K562 (cell line): ENCODE results near the gene SOX6. TPM values are rescaled to one million over a fixed set of nuclear protein-coding genes. Genes with fewer than 3 reads are reported as not detected.

Experiments used
- BMI1 ChIP-seq: fragments of 150-350 bp; IDR thresholded peaks from 2 replicates; pipeline ENCODE4 v1.6.1; 2014; ENCODE audit warnings: low read length
- CEBPB ChIP-seq: fragments of 450-650 bp; IDR thresholded peaks from 2 replicates; pipeline ENCODE4 v1.6.1; 2016; ENCODE audit warnings: missing genetic modification characterization, missing compliant biosample characterization
- FOSL1 ChIP-seq: fragments of 200-800 bp; sonication (Bioruptor generic); conservative IDR thresholded peaks from 2 replicates; pipeline ENCODE4 v1.6.1; 2016; ENCODE audit warnings: missing genetic modification characterization, missing compliant biosample characterization
- FOXO4 ChIP-seq: fragments of 450-650 bp; formaldehyde crosslinking; IDR thresholded peaks from 2 replicates; pipeline ENCODE4 v1.4.0; 2020; ENCODE audit warnings: mild to moderate bottlenecking, moderate library complexity
- NCOA6 ChIP-seq: fragments of 450-650 bp; IDR thresholded peaks from 2 replicates; pipeline ENCODE4 v1.6.1; 2017; ENCODE audit warnings: mild to moderate bottlenecking
- RBM14 ChIP-seq: fragments of 200-400 bp; formaldehyde crosslinking; IDR thresholded peaks from 2 replicates; pipeline ENCODE4 v1.6.1; 2018; ENCODE audit warnings: low read depth, mild to moderate bottlenecking, low read length, moderate library complexity, borderline replicate concordance; ENCODE audit not compliant: insufficient read depth
- SAFB2 ChIP-seq: fragments of 200-400 bp; formaldehyde crosslinking; IDR thresholded peaks from 2 replicates; pipeline ENCODE4 v1.6.1; 2018; ENCODE audit warnings: borderline replicate concordance, low read length, low read depth, moderate library complexity; ENCODE audit not compliant: severe bottlenecking
- STAT6 ChIP-seq: sonication (generic); formaldehyde crosslinking; IDR thresholded peaks from 2 replicates; pipeline ENCODE4 v1.8.1; 2023; ENCODE audit warnings: mild to moderate bottlenecking, missing genetic modification reagents
- ZBTB33 ChIP-seq: sonication (generic); formaldehyde crosslinking; IDR thresholded peaks from 2 replicates; pipeline ENCODE4 v1.8.1; 2023; ENCODE audit warnings: mild to moderate bottlenecking, missing genetic modification reagents
- ZMIZ1 ChIP-seq, 2 experiments: fragments of 150-350 bp in 1 of 2; IDR thresholded peaks; 2 replicates each; pipeline ENCODE4 v1.6.1; 2012 to 2016; ENCODE audit warnings: low read depth in 2 of 2, low read length in 2 of 2, mild to moderate bottlenecking in 1 of 2, moderate library complexity in 1 of 2
- ZNF133 ChIP-seq: fragments of 250-450 bp; sonication (Bioruptor Pico); IDR thresholded peaks from 2 replicates; pipeline ENCODE4 v1.4.0; 2020; ENCODE audit warnings: mild to moderate bottlenecking
- ZNF395 ChIP-seq: fragments of 200-800 bp; sonication (Bioruptor generic); IDR thresholded peaks from 2 replicates; pipeline ENCODE4 v1.6.1; 2017; ENCODE audit warnings: missing genetic modification characterization, missing compliant biosample characterization
- polyA plus RNA-seq, 8 experiments: library from polyadenylated mRNA; depleted of rRNA in 4 of 8; stranded (reverse) in 5 of 8; unstranded in 3 of 8; fragments of >200 nt; fragmentation: Nextera tagmentation in 2 of 8; fragmentation: Illumina TruSeq in 1 of 8; extraction: Ambion mirVana in 2 of 8; extraction: Trizol in 1 of 8; gene quantifications; 2 replicates each; pipeline versions ENCODE4 v1.2.1 to v1.2.3, GENCODE V29; 2011 to 2014; ENCODE audit warnings: inconsistent platforms in 1 of 8, missing spikeins in 1 of 8
- total RNA-seq, 7 experiments: library from RNA; depleted of rRNA in 6 of 7; stranded (reverse); fragments of >200 nt in 6 of 7; fragmentation: Illumina TruSeq in 2 of 7; extraction: Trizol in 2 of 7; gene quantifications; 2 replicates each; pipeline versions ENCODE4 v1.2.1 to v1.2.3, GENCODE V29; 2011 to 2021; ENCODE audit warnings: low replicate concordance in 1 of 7
- TF ChIP-seq, protein P1 (sequence below): fragments of 450-650 bp; IDR thresholded peaks from 2 replicates; pipeline ENCODE4 v1.6.1; 2016

The SOX6 gene
- total and polyA plus RNA-seq, 9 of the 15 experiments (the other 6 are each of a cell fraction or from before 2014, with no cell fraction given), result 0.89 to 8.7 (median 5.7) TPM

DNA sequence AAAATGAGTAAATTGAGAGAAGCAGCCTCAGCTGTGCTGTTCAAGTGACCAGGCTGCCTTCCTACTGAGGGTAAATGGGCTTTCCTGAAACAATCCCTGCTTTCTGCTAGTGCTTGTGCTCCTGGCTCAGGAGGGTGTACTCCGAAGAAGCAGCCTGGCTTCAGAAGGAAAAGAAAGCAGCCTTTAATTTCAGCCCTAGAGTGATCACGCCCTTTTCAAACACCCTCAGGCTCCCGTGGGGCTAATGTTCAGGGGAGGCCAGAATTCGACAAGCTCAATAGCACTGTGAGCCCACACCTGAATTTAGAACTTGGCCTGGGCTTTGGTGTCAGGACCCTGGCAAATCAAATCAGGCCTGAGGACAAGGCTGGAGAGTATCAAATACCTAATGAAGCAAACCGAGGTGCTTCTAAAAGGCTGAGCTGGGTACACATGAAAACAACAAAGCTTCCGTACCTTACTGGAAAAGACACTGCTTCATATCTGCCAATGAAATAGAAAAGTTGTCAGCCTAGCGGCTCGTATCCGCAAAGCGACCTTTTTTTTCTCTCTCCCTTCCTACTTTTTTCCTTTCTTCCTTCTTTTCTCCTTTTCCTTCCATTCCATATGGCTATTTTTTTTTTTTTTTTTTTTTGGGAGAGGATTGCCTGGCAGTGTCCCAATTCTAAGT, 387.8 kb downstream of the SOX6 start (continued):
- TF ChIP-seq FOXO4 (CRISPR knock-in tag), result no peak
- TF ChIP-seq BMI1, result no peak
- no peak for TF ChIP-seq RBM14
- TF ChIP-seq NCOA6, result no peak
- 0 out of 2 replicates have a peak, but pooled peaks have one; percentile 28 for TF ChIP-seq ZBTB33
- no peak for TF ChIP-seq ZNF133
- TF ChIP-seq ZNF395 (CRISPR knock-in tag), result 0 out of 2 replicates have a peak, but pooled peaks have one; percentile 17
- TF ChIP-seq, protein P1, sequence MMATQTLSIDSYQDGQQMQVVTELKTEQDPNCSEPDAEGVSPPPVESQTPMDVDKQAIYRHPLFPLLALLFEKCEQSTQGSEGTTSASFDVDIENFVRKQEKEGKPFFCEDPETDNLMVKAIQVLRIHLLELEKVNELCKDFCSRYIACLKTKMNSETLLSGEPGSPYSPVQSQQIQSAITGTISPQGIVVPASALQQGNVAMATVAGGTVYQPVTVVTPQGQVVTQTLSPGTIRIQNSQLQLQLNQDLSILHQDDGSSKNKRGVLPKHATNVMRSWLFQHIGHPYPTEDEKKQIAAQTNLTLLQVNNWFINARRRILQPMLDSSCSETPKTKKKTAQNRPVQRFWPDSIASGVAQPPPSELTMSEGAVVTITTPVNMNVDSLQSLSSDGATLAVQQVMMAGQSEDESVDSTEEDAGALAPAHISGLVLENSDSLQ, result no peak
- no peak for TF ChIP-seq ZMIZ1 (IDR thresholded peaks at IDR 0.05; ENCODE audit: low read depth in 2 of 2, low read length in 2 of 2)
- no peak for TF ChIP-seq FOSL1 (tag)
- no peak for TF ChIP-seq STAT6 (CRISPR knock-in tag)
- TF ChIP-seq SAFB2, result no peak
- TF ChIP-seq CEBPB, result no peak
